HEK293 (cell line): ENCODE results near the gene CDK14.

Experiments used
- CTCF ChIA-PET: fragments of 350-600 bp; formaldehyde crosslinking; extraction: SDS; loops from one replicate; lab custom pipeline; 2021; ENCODE audit warnings: antibody characterized with exemption; lab: Yijun Ruan, JAX
- POLR2A ChIA-PET: fragments of 300-600 bp; formaldehyde crosslinking; extraction: SDS; loops from one replicate; lab custom pipeline; 2020; ENCODE audit warnings: antibody characterized with exemption, inconsistent platforms; lab: Yijun Ruan, JAX
- H3K27ac ChIP-seq: fragments of 200-500 bp; sonication (Bioruptor generic); 2 replicates; pipeline ENCODE4 v1.5.1; 2014; ENCODE audit warnings: low read depth, low read length, control low read depth, inconsistent platforms; ENCODE audit errors: extremely low read depth
- H3K36me3 ChIP-seq, 2 experiments: fragments of 200-500 bp in 1 of 2; sonication (Bioruptor generic) in 1 of 2; 1 replicate in 1 of 2; 2 replicates in 1 of 2; pipeline ENCODE4 v1.5.1; 2014 to 2017; ENCODE audit warnings: inconsistent platforms in 2 of 2, low read length in 2 of 2; ENCODE audit not compliant: control insufficient read depth in 2 of 2, insufficient read depth in 1 of 2
- H3K4me1 ChIP-seq: fragments of 200-500 bp; sonication (Bioruptor generic); 2 replicates; pipeline ENCODE4 v1.5.1; 2014; ENCODE audit warnings: mild to moderate bottlenecking, low read length, inconsistent platforms; ENCODE audit not compliant: control insufficient read depth, insufficient read depth
- H3K4me3 ChIP-seq: 2 replicates; pipeline ENCODE4 v1.5.1; 2011; ENCODE audit warnings: low read depth, mild to moderate bottlenecking, control low read depth, low read length, moderate library complexity
- H3K9me3 ChIP-seq: fragments of 200-500 bp; sonication (Bioruptor generic); 2 replicates; pipeline ENCODE4 v1.5.1; 2014; ENCODE audit warnings: low read depth, low read length, inconsistent platforms; ENCODE audit not compliant: control insufficient read depth, insufficient read depth
- FEZF1 ChIP-seq: fragments of 450-650 bp; formaldehyde crosslinking; IDR thresholded peaks from 2 replicates; pipeline ENCODE4 v1.5.1; 2016; ENCODE audit warnings: missing biosample characterization, missing genetic modification characterization
- GLI2 ChIP-seq: fragments of 450-650 bp; formaldehyde crosslinking; IDR thresholded peaks from 2 replicates; pipeline ENCODE4; 2017; ENCODE audit warnings: missing biosample characterization, missing genetic modification characterization, low read depth, borderline replicate concordance
- GLI4 ChIP-seq: fragments of 450-650 bp; formaldehyde crosslinking; IDR thresholded peaks from 2 replicates; pipeline ENCODE4 v1.5.1; 2016; ENCODE audit warnings: missing biosample characterization, missing genetic modification characterization
- GLIS1 ChIP-seq: fragments of 450-650 bp; formaldehyde crosslinking; IDR thresholded peaks from 2 replicates; pipeline ENCODE4 v1.5.1; 2016; ENCODE audit warnings: missing biosample characterization, missing genetic modification characterization
- GLIS2 ChIP-seq: fragments of 450-650 bp; formaldehyde crosslinking; IDR thresholded peaks from 2 replicates; pipeline ENCODE4 v1.5.1; 2016; ENCODE audit warnings: missing biosample characterization, missing genetic modification characterization
- HIC1 ChIP-seq: fragments of 450-650 bp; formaldehyde crosslinking; IDR thresholded peaks from 2 replicates; pipeline ENCODE4 v1.5.1; 2016; ENCODE audit warnings: missing biosample characterization, missing genetic modification characterization
- INSM2 ChIP-seq: fragments of 450-650 bp; formaldehyde crosslinking; IDR thresholded peaks from 2 replicates; pipeline ENCODE4 v1.5.1; 2016; ENCODE audit warnings: missing biosample characterization, missing genetic modification characterization
- OSR2 ChIP-seq: fragments of 450-650 bp; formaldehyde crosslinking; IDR thresholded peaks from 2 replicates; pipeline ENCODE4 v1.5.1; 2016; ENCODE audit warnings: missing biosample characterization, missing genetic modification characterization
- PRDM4 ChIP-seq: fragments of 450-650 bp; formaldehyde crosslinking; IDR thresholded peaks from 2 replicates; pipeline ENCODE4 v1.5.1; 2017; ENCODE audit warnings: missing biosample characterization, missing genetic modification characterization
- SP7 ChIP-seq: fragments of 450-650 bp; formaldehyde crosslinking; IDR thresholded peaks from 2 replicates; pipeline ENCODE4 v1.5.1; 2016; ENCODE audit warnings: missing biosample characterization, missing genetic modification characterization
- ZBTB11 ChIP-seq: fragments of 450-650 bp; formaldehyde crosslinking; conservative IDR thresholded peaks from 2 replicates; pipeline ENCODE4 v1.5.1; 2016; ENCODE audit warnings: low read depth, missing biosample characterization, missing genetic modification characterization
- ZBTB21 ChIP-seq: fragments of 450-650 bp; formaldehyde crosslinking; IDR thresholded peaks from 2 replicates; pipeline ENCODE4 v1.5.1; 2017; ENCODE audit warnings: missing biosample characterization, missing genetic modification characterization
- ZBTB44 ChIP-seq: fragments of 450-650 bp; IDR thresholded peaks from 2 replicates; pipeline ENCODE4 v1.5.1; 2018; ENCODE audit warnings: missing biosample characterization, mild to moderate bottlenecking, missing genetic modification characterization
- ZNF155 ChIP-seq: fragments of 450-650 bp; formaldehyde crosslinking; IDR thresholded peaks from 2 replicates; pipeline ENCODE4 v1.5.1; 2016; ENCODE audit warnings: missing biosample characterization, missing genetic modification characterization
- ZNF18 ChIP-seq: fragments of 450-650 bp; formaldehyde crosslinking; IDR thresholded peaks from 2 replicates; pipeline ENCODE4 v1.5.1; 2016; ENCODE audit warnings: missing biosample characterization, missing genetic modification characterization
- ZNF513 ChIP-seq: fragments of 450-650 bp; IDR thresholded peaks from 2 replicates; pipeline ENCODE4 v1.5.1; 2018; ENCODE audit warnings: missing biosample characterization, missing genetic modification characterization
- ZNF596 ChIP-seq: fragments of 450-650 bp; IDR thresholded peaks from 2 replicates; pipeline ENCODE4 v1.5.0; 2018; ENCODE audit warnings: missing biosample characterization, mild to moderate bottlenecking, missing genetic modification characterization, moderate library complexity
- ZNF600 ChIP-seq: fragments of 450-650 bp; formaldehyde crosslinking; IDR thresholded peaks from 2 replicates; pipeline ENCODE4 v1.5.1; 2016; ENCODE audit warnings: missing biosample characterization, missing genetic modification characterization
- ZNF843 ChIP-seq: fragments of 450-650 bp; formaldehyde crosslinking; IDR thresholded peaks from 2 replicates; pipeline ENCODE4 v1.5.1; 2016; ENCODE audit warnings: missing biosample characterization, missing genetic modification characterization
- ZSCAN5A ChIP-seq: fragments of 450-650 bp; formaldehyde crosslinking; IDR thresholded peaks from 2 replicates; pipeline ENCODE4 v1.5.1; 2016; ENCODE audit warnings: missing biosample characterization, missing genetic modification characterization

The CDK14 gene

GRCh38 chr7:90706072-90706716, 110.1 kb downstream of the CDK14 start:
- Histone ChIP-seq H3K4me1 (peaks cover 24% of the 10 kb centered on the region), H3K9me3 (no peaks in the 10 kb centered on the region), H3K36me3 (no peaks in the 10 kb centered on the region), H3K4me3 (no peak overlapping the region), H3K27ac (0 out of 2 replicates have a peak overlapping the region, but pooled peaks have one; percentile 39)
- ChIA-PET CTCF (interaction anchor here (1.4 to 2.9 kb wide), 2 partner anchors 14 to 20 kb away, joined by 3 to 9 read pairs; no protein-coding TSS in a partner anchor), POLR2A (no interaction called here)
- TF ChIP-seq GLIS2 (tag by site-specific recombination): no peak
- peak; percentile 44; the same call in 1 of the 2 replicates for TF ChIP-seq GLI2 (tag by site-specific recombination)
- TF ChIP-seq ZNF596 (tag by site-specific recombination): peak; percentile 34; the same call in 1 of the 2 replicates
- no peak for TF ChIP-seq ZSCAN5A (tag by site-specific recombination)
- TF ChIP-seq FEZF1: peak; percentile 80
- peak; percentile 6; the same call in 1 of the 2 replicates for TF ChIP-seq ZBTB44 (tag by site-specific recombination)
- TF ChIP-seq SP7: peak; percentile 81
- TF ChIP-seq OSR2: peak; percentile 93
- TF ChIP-seq ZNF600 (tag by site-specific recombination): 0 out of 2 replicates have a peak, but pooled peaks have one; percentile 13
- TF ChIP-seq GLIS1 (tag by site-specific recombination): peak; percentile 99
- no peak for TF ChIP-seq GLI4 (tag by site-specific recombination)
- no peak for TF ChIP-seq ZBTB21
- no peak for TF ChIP-seq ZNF155 (tag by site-specific recombination)
- peak; percentile 79 for TF ChIP-seq ZNF843 (tag by site-specific recombination)
- peak; percentile 43; the same call in 1 of the 2 replicates for TF ChIP-seq HIC1
- peak; percentile 91 for TF ChIP-seq INSM2
- TF ChIP-seq ZNF18 (tag by site-specific recombination): 0 out of 2 replicates have a peak, but pooled peaks have one; percentile 15
- peak; percentile 79; the same call in 1 of the 2 replicates for TF ChIP-seq PRDM4 (tag by site-specific recombination)
- peak; percentile 11; the same call in 1 of the 2 replicates for TF ChIP-seq ZNF513 (tag by site-specific recombination)
- no peak for TF ChIP-seq ZBTB11 (tag by site-specific recombination)
